MM.1S (cell line): ENCODE results near the gene BTG4.

Experiments
- CTCF ChIP-seq: fragments of 300-600 bp; sonication (generic); IDR thresholded peaks from 2 replicates; pipeline ENCODE4 v1.5.1; 2016; ENCODE audit warnings: antibody characterized with exemption, low read length, mixed read lengths
- EZH2 ChIP-seq: fragments of 300-600 bp; sonication (generic); optimal IDR thresholded peaks from 2 replicates; pipeline ENCODE3; 2017; ENCODE audit warnings: low read depth, mild to moderate bottlenecking, antibody characterized with exemption, low read length, mixed read lengths
- EZH2phosphoT487 ChIP-seq: fragments of 300-600 bp; sonication (generic); IDR thresholded peaks from 2 replicates; pipeline ENCODE4 v1.6.1; 2018; ENCODE audit warnings: antibody characterized with exemption, low read length

DNA sequence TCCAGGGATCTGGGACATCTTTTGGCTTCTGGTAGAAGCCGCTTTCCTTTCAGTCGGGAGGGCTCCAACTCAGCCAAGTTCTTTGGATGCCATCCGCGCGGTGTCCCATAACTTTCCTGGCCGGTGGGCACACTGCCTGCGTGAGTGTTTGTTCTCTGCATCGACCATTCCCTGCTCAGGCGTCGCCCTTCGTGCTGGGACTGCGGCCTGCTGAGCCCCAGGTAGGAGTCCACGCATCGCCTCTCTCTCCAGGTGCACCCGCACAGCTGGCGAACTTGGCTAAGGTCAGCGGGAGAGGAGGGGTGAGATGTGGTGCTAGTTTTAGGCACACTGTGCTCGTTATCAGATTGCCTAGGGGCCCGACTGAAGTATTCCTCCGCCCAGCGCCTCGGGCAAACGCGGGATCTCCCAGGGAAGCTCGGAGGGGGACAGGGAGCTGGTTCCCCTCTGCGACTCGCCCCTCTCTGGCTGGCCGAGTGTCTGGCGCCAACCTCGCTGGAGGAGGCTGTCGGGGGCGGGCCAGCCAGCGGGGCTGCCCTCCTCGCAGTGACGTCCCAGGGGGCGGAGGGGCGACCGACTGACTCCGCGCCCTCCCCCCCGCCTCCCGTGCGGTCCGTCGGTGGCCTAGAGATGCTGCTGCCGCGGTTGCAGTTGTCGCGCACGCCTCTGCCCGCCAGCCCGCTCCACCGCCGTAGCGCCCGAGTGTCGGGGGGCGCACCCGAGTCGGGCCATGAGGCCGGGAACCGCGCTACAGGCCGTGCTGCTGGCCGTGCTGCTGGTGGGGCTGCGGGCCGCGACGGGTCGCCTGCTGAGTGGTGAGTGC lies 28.1 kb upstream of the BTG4 start, which contains the start of gene LAYN:
- no peak for TF ChIP-seq CTCF
- no peak for TF ChIP-seq EZH2
- TF ChIP-seq EZH2phosphoT487, result no peak
